Measurements from ENCODE around the gene DLG2. TPM values are rescaled to one million over a fixed set of nuclear protein-coding genes. Genes with fewer than 3 reads are reported as not detected.

DLG2 gene
- total and polyA plus RNA-seq, 2 donors (not counting 3 experiments of a cell fraction or from before 2014, with no cell fraction given) = 0.15 to 1.1 TPM

DNA sequence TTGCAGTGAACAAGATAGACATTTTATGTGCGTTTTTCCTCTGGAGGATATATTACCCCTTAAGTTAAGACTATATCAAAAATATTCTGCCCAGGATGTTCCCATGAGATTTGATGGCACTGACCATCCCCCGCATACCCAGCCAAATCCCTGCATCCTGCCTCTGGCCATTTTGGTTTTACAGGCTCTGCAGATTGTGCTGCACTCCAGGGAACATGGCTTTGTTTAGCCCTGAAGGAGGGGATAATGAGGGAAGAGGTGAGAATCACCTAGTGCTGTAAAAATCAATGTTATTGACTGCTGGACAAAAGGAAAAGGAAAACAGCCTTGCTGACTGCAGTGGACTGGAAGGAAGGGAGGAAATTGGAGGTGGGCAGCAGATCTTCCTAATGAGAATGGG lies 717.4 kb downstream of the DLG2 start:
- TF ChIP-seq POLR2A (IDR thresholded peaks at IDR 0.05; ENCODE audit: low read depth, low read length) (no peak), POLR2AphosphoS5 (IDR thresholded peaks at IDR 0.05; ENCODE audit: insufficient read depth, low read depth, low read length) (no peak), FOS (IDR thresholded peaks at IDR 0.05; ENCODE audit: borderline replicate concordance, insufficient read depth, low read length) (no peak), EZH2 (IDR thresholded peaks at IDR 0.05; ENCODE audit: borderline replicate concordance, low read depth, low read length, severe bottlenecking) (no peak), MYC (IDR thresholded peaks at IDR 0.05; ENCODE audit: low read depth, low read length) (no peak), JUN (IDR thresholded peaks at IDR 0.05; ENCODE audit: borderline replicate concordance, insufficient read depth, insufficient read length, low read depth) (no peak)
- TF ChIP-seq, protein P1, sequence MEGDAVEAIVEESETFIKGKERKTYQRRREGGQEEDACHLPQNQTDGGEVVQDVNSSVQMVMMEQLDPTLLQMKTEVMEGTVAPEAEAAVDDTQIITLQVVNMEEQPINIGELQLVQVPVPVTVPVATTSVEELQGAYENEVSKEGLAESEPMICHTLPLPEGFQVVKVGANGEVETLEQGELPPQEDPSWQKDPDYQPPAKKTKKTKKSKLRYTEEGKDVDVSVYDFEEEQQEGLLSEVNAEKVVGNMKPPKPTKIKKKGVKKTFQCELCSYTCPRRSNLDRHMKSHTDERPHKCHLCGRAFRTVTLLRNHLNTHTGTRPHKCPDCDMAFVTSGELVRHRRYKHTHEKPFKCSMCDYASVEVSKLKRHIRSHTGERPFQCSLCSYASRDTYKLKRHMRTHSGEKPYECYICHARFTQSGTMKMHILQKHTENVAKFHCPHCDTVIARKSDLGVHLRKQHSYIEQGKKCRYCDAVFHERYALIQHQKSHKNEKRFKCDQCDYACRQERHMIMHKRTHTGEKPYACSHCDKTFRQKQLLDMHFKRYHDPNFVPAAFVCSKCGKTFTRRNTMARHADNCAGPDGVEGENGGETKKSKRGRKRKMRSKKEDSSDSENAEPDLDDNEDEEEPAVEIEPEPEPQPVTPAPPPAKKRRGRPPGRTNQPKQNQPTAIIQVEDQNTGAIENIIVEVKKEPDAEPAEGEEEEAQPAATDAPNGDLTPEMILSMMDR (IDR thresholded peaks at IDR 0.05; ENCODE audit: extremely low read depth in 1 of 2, insufficient read depth in 1 of 2, low read depth in 1 of 2, low read length in 2 of 2) = no peak
- POLR2A ChIA-PET = no interaction called here
- CTCF ChIA-PET = no interaction called here
- Histone ChIP-seq H3K9me3 (replicated peaks; ENCODE audit: control insufficient read depth, insufficient read depth, low read length) (no peaks in the 10 kb centered on the region), H3K9me1 (replicated peaks; ENCODE audit: control insufficient read depth, extremely low read depth, insufficient read depth, low read length) (no peaks in the 10 kb centered on the region), H4K20me1 (replicated peaks; ENCODE audit: control insufficient read depth, extremely low read depth, insufficient read depth, low read length) (no peaks in the 10 kb centered on the region), H3K36me3 (ENCODE audit: control insufficient read depth in 2 of 2, extremely low read depth in 1 of 2, insufficient read depth in 2 of 2, low read length in 2 of 2) (no peaks in the 10 kb centered on the region), H3K79me2 (ENCODE audit: control insufficient read depth, insufficient read depth, low read length) (no peaks in the 10 kb centered on the region), H3K4me1 (ENCODE audit: control insufficient read depth, extremely low read depth, insufficient read depth, low read length) (no peaks in the 10 kb centered on the region), H3K27me3 (ENCODE audit: control insufficient read depth in 2 of 2, insufficient read depth in 2 of 2, low read length in 2 of 2) (no peaks in the 10 kb centered on the region), H3K27ac (ENCODE audit: insufficient read depth, low read depth, low read length) (no peak overlapping the region), H3K9ac (replicated peaks; ENCODE audit: extremely low read depth, insufficient read depth, low read length) (no peak overlapping the region), H2AFZ (ENCODE audit: low read depth, low read length) (no peak overlapping the region), H3K4me3 (replicated peaks in 1 of 3; ENCODE audit: insufficient read depth in 1 of 3, low read depth in 1 of 3, low read length in 3 of 3) (no peak overlapping the region), H3K4me2 (ENCODE audit: insufficient read depth, low read length) (no peak overlapping the region)
- intact Hi-C loops (cut with micrococcal nuclease) (no loop called here), dilution Hi-C loops (cut with MboI; ENCODE audit: extremely low pct_ligation_motif_present, low sequenced_read_pairs) (no loop called here)
- DNase-seq (ENCODE audit: low read depth, low spot score) = no peak
- no TSS peak for BruUV-seq (replicated peaks)
- FAIRE-seq = no peak

DNA sequence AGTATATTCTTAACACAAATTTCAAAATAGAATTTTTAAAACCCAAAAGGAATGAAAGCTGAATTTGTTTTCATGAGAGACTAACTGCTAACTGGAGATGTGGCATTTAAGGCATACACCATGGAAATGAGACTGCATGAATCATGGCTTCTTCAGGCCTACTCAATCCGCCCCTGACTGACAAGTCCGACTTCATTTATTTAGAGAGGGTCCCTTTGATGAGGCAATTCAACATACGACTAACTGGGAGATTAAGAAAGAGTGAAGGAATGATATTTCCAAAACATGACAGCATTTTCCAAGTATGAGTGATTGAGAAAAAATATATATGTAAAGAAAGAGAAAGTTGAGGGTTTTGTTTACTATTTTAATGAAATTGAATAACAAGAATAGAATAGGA lies 720.1 kb downstream of the DLG2 start:
- no peak overlapping the region for H3K9ac ChIP-seq (replicated peaks; ENCODE audit: extremely low read depth, insufficient read depth, low read length)
- FAIRE-seq = no peak
- no peaks in the 10 kb centered on the region for H4K20me1 ChIP-seq (replicated peaks; ENCODE audit: control insufficient read depth, extremely low read depth, insufficient read depth, low read length)
- no TSS peak for BruUV-seq (replicated peaks)
- H3K4me3 ChIP-seq (replicated peaks in 1 of 3; ENCODE audit: insufficient read depth in 1 of 3, low read depth in 1 of 3, low read length in 3 of 3) = no peak overlapping the region
- TF ChIP-seq MYC (IDR thresholded peaks at IDR 0.05; ENCODE audit: low read depth, low read length) (no peak), GATA2 (IDR thresholded peaks at IDR 0.05; ENCODE audit: insufficient read depth, insufficient read length, low read depth, low read length) (no peak), POLR2AphosphoS5 (IDR thresholded peaks at IDR 0.05; ENCODE audit: insufficient read depth, low read depth, low read length) (no peak), FOS (IDR thresholded peaks at IDR 0.05; ENCODE audit: borderline replicate concordance, insufficient read depth, low read length) (no peak), POLR2A (IDR thresholded peaks at IDR 0.05; ENCODE audit: low read depth, low read length) (no peak), JUN (IDR thresholded peaks at IDR 0.05; ENCODE audit: borderline replicate concordance, insufficient read depth, insufficient read length, low read depth) (no peak)
- TF ChIP-seq, protein P1 (IDR thresholded peaks at IDR 0.05; ENCODE audit: extremely low read depth in 1 of 2, insufficient read depth in 1 of 2, low read depth in 1 of 2, low read length in 2 of 2) = no peak
- TF ChIP-seq, protein P2, sequence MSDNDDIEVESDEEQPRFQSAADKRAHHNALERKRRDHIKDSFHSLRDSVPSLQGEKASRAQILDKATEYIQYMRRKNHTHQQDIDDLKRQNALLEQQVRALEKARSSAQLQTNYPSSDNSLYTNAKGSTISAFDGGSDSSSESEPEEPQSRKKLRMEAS (IDR thresholded peaks at IDR 0.05; ENCODE audit: insufficient read depth, insufficient read length) = no peak
- H3K9me1 ChIP-seq (replicated peaks; ENCODE audit: control insufficient read depth, extremely low read depth, insufficient read depth, low read length) = no peaks in the 10 kb centered on the region
- POLR2A ChIA-PET = no interaction called here
- H3K4me1 ChIP-seq (ENCODE audit: control insufficient read depth, extremely low read depth, insufficient read depth, low read length) = no peaks in the 10 kb centered on the region
- H3K27ac ChIP-seq (ENCODE audit: insufficient read depth, low read depth, low read length) = no peak overlapping the region
- DNase-seq (ENCODE audit: low read depth, low spot score) = no peak
- H3K79me2 ChIP-seq (ENCODE audit: control insufficient read depth, insufficient read depth, low read length) = no peaks in the 10 kb centered on the region
- no peaks in the 10 kb centered on the region for H3K9me3 ChIP-seq (replicated peaks; ENCODE audit: control insufficient read depth, insufficient read depth, low read length)
- CTCF ChIA-PET = no interaction called here
- no peaks in the 10 kb centered on the region for H3K27me3 ChIP-seq (ENCODE audit: control insufficient read depth in 2 of 2, insufficient read depth in 2 of 2, low read length in 2 of 2)
- no peak overlapping the region for H2AFZ ChIP-seq (ENCODE audit: low read depth, low read length)
- no peak overlapping the region for H3K4me2 ChIP-seq (ENCODE audit: insufficient read depth, low read length)
- intact Hi-C loops (cut with micrococcal nuclease) (no loop called here), dilution Hi-C loops (cut with MboI; ENCODE audit: extremely low pct_ligation_motif_present, low sequenced_read_pairs) (no loop called here)
- H3K36me3 ChIP-seq (ENCODE audit: control insufficient read depth in 2 of 2, extremely low read depth in 1 of 2, insufficient read depth in 2 of 2, low read length in 2 of 2) = no peaks in the 10 kb centered on the region
